Keratinocyte (primary cell): ENCODE results near the gene ASB9. TPM values are rescaled to one million over a fixed set of nuclear protein-coding genes. Genes with fewer than 3 reads are reported as not detected.

Source experiments
- DNase-seq: peaks from one replicate; pipeline ENCODE4 v3.0.0-alpha.2; 2011; ENCODE audit warnings: low read depth, missing footprints, low spot score
- FAIRE-seq: peaks from 2 replicates; lab custom pipeline; 2011; peaks lifted over from hg19 to GRCh38; lab: Jason Lieb, UNC
- H2AFZ ChIP-seq: 2 replicates; pipeline ENCODE4 v1.6.0; 2012; ENCODE audit warnings: low read length, control low read depth, inconsistent platforms; ENCODE audit not compliant: control insufficient read depth
- H3K27ac ChIP-seq: 2 replicates; pipeline ENCODE4 v1.5.1; 2011; ENCODE audit warnings: low read length; ENCODE audit not compliant: control insufficient read depth, insufficient read depth
- H3K27me3 ChIP-seq: 3 replicates; pipeline ENCODE4 v1.6.0; 2011; ENCODE audit warnings: low read length; ENCODE audit not compliant: control insufficient read depth, insufficient read depth; ENCODE audit errors: extremely low read depth
- H3K36me3 ChIP-seq, 2 experiments: 2 replicates in 1 of 2; 3 replicates in 1 of 2; pipeline ENCODE4 v1.5.1; 2011; ENCODE audit warnings: low read length in 2 of 2, mild to moderate bottlenecking in 1 of 2; ENCODE audit not compliant: control insufficient read depth in 2 of 2, insufficient read depth in 2 of 2; ENCODE audit errors: extremely low read depth in 1 of 2
- H3K4me1 ChIP-seq: 3 replicates; pipeline ENCODE4 v1.5.1; 2011; ENCODE audit warnings: low read length; ENCODE audit not compliant: control insufficient read depth, insufficient read depth; ENCODE audit errors: extremely low read depth
- H3K4me2 ChIP-seq: 3 replicates; pipeline ENCODE4 v1.6.0; 2011; ENCODE audit warnings: low read depth, low read length; ENCODE audit not compliant: control insufficient read depth, insufficient read depth; ENCODE audit errors: extremely low read depth
- H3K4me3 ChIP-seq, 3 experiments: fragments of 200-600 bp in 1 of 3; sonication (generic) in 1 of 3; 2 replicates in 2 of 3; 3 replicates in 1 of 3; pipeline ENCODE4 v1.5.1; 2011 to 2016; ENCODE audit warnings: low read length in 3 of 3, mild to moderate bottlenecking in 3 of 3, control low read depth in 2 of 3, inconsistent platforms in 1 of 3, low read depth in 1 of 3, mixed read lengths in 1 of 3, mixed run types in 1 of 3, moderate library complexity in 1 of 3; ENCODE audit not compliant: control insufficient read depth in 2 of 3, insufficient read depth in 2 of 3; ENCODE audit errors: extremely low read depth in 1 of 3
- H3K79me2 ChIP-seq: 2 replicates; pipeline ENCODE4 v1.6.0; 2012; ENCODE audit warnings: low read length; ENCODE audit not compliant: control insufficient read depth, insufficient read depth
- H3K9ac ChIP-seq: 3 replicates; pipeline ENCODE4 v1.6.0; 2011; ENCODE audit warnings: low read length; ENCODE audit not compliant: control insufficient read depth, insufficient read depth; ENCODE audit errors: extremely low read depth
- H3K9me1 ChIP-seq: 3 replicates; pipeline ENCODE4 v1.6.0; 2011; ENCODE audit warnings: low read length; ENCODE audit not compliant: control insufficient read depth, insufficient read depth; ENCODE audit errors: extremely low read depth
- H3K9me3 ChIP-seq: 2 replicates; pipeline ENCODE4 v1.5.1; 2012; ENCODE audit warnings: low read depth, low read length; ENCODE audit not compliant: control insufficient read depth
- H4K20me1 ChIP-seq: 3 replicates; pipeline ENCODE4 v1.6.0; 2011; ENCODE audit warnings: low read length; ENCODE audit not compliant: control insufficient read depth, insufficient read depth; ENCODE audit errors: extremely low read depth
- CTCF ChIP-seq, 3 experiments: IDR thresholded peaks in 1 of 3; conservative IDR thresholded peaks in 1 of 3; optimal IDR thresholded peaks in 1 of 3; 2 replicates in 2 of 3; 3 replicates in 1 of 3; pipeline versions ENCODE3 to v1.5.1; 2011; ENCODE audit warnings: low read length in 3 of 3, mild to moderate bottlenecking in 3 of 3, moderate library complexity in 2 of 3, control low read depth in 1 of 3, inconsistent platforms in 1 of 3; ENCODE audit not compliant: insufficient read depth in 2 of 3; ENCODE audit errors: extremely low read depth in 1 of 3
- EZH2 ChIP-seq: IDR thresholded peaks from one replicate; pipeline ENCODE4 v1.6.1; 2012; ENCODE audit warnings: inconsistent platforms, mild to moderate bottlenecking, low read length, moderate library complexity
- dilution Hi-C: fragments of 300-500 bp; cut with MboI; formaldehyde crosslinking; loops from one replicate; pipeline ENCODE4 v1.7.0; 2020; ENCODE audit warnings: low sequenced_read_pairs; ENCODE audit not compliant: extremely low pct_ligation_motif_present
- polyA plus RNA-seq, 5 experiments: library from polyadenylated mRNA; depleted of rRNA in 3 of 5; stranded (reverse) in 3 of 5; stranded (forward) in 1 of 5; unstranded in 1 of 5; fragments of >200 nt; gene quantifications; 1 replicate in 1 of 5; 2 replicates in 3 of 5; 3 replicates in 1 of 5; pipeline versions ENCODE4 v1.2.1 to v1.2.3, GENCODE V29; 2011 to 2012; ENCODE audit warnings: missing spikeins in 2 of 5, low read depth in 1 of 5, low replicate concordance in 1 of 5

ASB9 gene
- polyA plus RNA-seq, 1 donor (not counting 4 experiments of a cell fraction or from before 2014, with no cell fraction given), result 0.66 TPM

GRCh38 chrX:15254852-15255251, 15.0 kb downstream of the ASB9 start:
- Histone ChIP-seq H3K9me1 (no peaks in the 10 kb centered on the region), H3K9me3 (no peaks in the 10 kb centered on the region), H3K27ac (no peak overlapping the region), H3K4me1 (no peaks in the 10 kb centered on the region), H4K20me1 (no peaks in the 10 kb centered on the region), H3K4me3 (no peak overlapping the region), H2AFZ (no peak overlapping the region), H3K9ac (no peak overlapping the region), H3K4me2 (no peak overlapping the region), H3K36me3 (no peaks in the 10 kb centered on the region), H3K27me3 (no peaks in the 10 kb centered on the region), H3K79me2 (no peaks in the 10 kb centered on the region)
- DNase-seq, result no peak
- TF ChIP-seq EZH2 (no peak), CTCF (optimal IDR thresholded peaks at IDR 0.05 in 1 of 3, IDR thresholded peaks at IDR 0.05 in 1 of 3, conservative IDR thresholded peaks at IDR 0.05 in 1 of 3; ENCODE audit: extremely low read depth in 1 of 3, insufficient read depth in 2 of 3, low read length in 3 of 3) (no peak)
- FAIRE-seq, result no peak
- dilution Hi-C loops, result no loop called here

GRCh38 chrX:15245896-15246295, 24.0 kb downstream of the ASB9 start:
- Histone ChIP-seq H2AFZ (no peak overlapping the region), H3K36me3 (no peaks in the 10 kb centered on the region), H3K9me1 (no peaks in the 10 kb centered on the region), H3K4me2 (no peak overlapping the region), H3K79me2 (no peaks in the 10 kb centered on the region), H3K4me3 (no peak overlapping the region), H3K27me3 (no peaks in the 10 kb centered on the region), H3K27ac (no peak overlapping the region), H3K9me3 (no peaks in the 10 kb centered on the region), H4K20me1 (no peaks in the 10 kb centered on the region), H3K9ac (no peak overlapping the region), H3K4me1 (no peaks in the 10 kb centered on the region)
- TF ChIP-seq EZH2 (no peak), CTCF (optimal IDR thresholded peaks at IDR 0.05 in 1 of 3, IDR thresholded peaks at IDR 0.05 in 1 of 3, conservative IDR thresholded peaks at IDR 0.05 in 1 of 3; ENCODE audit: extremely low read depth in 1 of 3, insufficient read depth in 2 of 3, low read length in 3 of 3) (no peak)
- no peak for FAIRE-seq
- no peak for DNase-seq
- dilution Hi-C loops, result no loop called here
